ENCODE data around the gene GPRC5A. TPM values are rescaled to one million over a fixed set of nuclear protein-coding genes. Genes with fewer than 3 reads are reported as not detected.

Gene GPRC5A
- polyA plus RNA-seq, 1 experiment: 118 TPM

DNA sequence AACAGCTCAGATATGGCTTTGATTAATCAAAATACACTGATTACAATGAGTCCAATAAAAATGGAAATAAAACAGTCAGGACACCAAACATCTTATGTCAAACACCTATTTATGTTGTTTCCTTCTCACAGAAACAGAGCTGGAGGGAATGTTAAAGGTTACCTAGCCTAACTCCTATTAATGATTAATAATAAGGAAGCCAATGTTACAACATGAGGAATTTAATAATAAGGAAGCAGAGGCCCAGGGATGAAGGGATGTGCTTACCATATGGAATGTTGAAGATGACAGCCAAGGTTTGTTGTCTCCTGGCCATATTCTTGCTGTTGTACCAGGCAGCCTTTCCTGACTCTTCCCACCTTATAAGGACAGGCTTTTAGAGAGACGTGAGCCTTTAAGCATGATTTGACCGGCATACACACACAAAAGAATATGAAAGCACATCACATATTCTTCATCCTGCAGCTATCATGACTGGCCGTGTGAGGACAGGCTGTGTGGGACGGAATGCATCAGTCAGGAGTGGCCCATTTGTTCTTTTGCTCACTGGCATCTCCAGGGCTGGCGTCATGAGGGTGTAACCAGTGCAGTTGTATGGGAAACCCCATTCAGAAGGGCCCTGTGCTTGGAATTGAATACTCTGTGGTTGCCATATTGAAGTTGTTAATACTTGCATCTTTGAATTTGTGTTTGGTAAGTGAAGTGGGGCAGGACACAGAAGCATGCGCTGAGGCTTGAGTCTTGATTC lies 63.7 kb downstream of the GPRC5A start:
- DNase-seq (ENCODE audit: low read depth, low spot score): no peak
- H3K27me3 ChIP-seq (ENCODE audit: control insufficient read depth, insufficient read depth, low read length): no peaks in the 10 kb centered on the region
- ChIA-PET POLR2A (no interaction called here), CTCF (interaction anchor here (1.1 to 1.2 kb wide), 2 partner anchors 167 to 301 kb away, joined by 3 read pairs; no protein-coding TSS in a partner anchor)
- H3K4me3 ChIP-seq (ENCODE audit: low read depth, low read length): no peak overlapping the region
- H3K27ac ChIP-seq (ENCODE audit: low read depth, low read length): no peak overlapping the region
- TF ChIP-seq, protein P1, sequence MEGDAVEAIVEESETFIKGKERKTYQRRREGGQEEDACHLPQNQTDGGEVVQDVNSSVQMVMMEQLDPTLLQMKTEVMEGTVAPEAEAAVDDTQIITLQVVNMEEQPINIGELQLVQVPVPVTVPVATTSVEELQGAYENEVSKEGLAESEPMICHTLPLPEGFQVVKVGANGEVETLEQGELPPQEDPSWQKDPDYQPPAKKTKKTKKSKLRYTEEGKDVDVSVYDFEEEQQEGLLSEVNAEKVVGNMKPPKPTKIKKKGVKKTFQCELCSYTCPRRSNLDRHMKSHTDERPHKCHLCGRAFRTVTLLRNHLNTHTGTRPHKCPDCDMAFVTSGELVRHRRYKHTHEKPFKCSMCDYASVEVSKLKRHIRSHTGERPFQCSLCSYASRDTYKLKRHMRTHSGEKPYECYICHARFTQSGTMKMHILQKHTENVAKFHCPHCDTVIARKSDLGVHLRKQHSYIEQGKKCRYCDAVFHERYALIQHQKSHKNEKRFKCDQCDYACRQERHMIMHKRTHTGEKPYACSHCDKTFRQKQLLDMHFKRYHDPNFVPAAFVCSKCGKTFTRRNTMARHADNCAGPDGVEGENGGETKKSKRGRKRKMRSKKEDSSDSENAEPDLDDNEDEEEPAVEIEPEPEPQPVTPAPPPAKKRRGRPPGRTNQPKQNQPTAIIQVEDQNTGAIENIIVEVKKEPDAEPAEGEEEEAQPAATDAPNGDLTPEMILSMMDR (IDR thresholded peaks at IDR 0.05; ENCODE audit: low read depth, low read length): no peak
- H3K9me3 ChIP-seq (ENCODE audit: control insufficient read depth, insufficient read depth, low read length): no peaks in the 10 kb centered on the region

DNA sequence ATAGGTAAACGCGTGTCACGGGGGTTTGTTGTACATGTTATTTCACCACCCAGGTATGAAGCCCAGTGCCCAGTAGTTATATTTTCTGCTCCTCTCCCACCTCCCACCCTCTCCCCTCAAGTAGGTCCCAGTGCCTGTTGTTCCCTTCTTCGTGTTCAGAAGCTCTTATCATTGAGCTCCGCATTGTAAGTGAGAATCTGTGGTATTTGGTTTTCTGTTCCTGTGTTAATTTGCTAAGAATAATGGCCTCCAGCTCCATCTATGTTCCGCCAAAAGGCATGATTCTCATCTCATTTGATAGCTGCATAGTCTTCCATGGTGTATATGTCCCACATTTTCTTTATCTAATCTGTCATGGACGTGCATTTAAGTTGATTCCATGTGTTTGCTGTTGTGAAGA lies 67.5 kb downstream of the GPRC5A start:
- POLR2A ChIA-PET: no interaction called here
- Histone ChIP-seq H3K27me3 (ENCODE audit: control insufficient read depth, insufficient read depth, low read length) (no peaks in the 10 kb centered on the region), H3K4me3 (ENCODE audit: low read depth, low read length) (no peak overlapping the region), H3K9me3 (ENCODE audit: control insufficient read depth, insufficient read depth, low read length) (no peaks in the 10 kb centered on the region), H3K27ac (ENCODE audit: low read depth, low read length) (no peak overlapping the region)
- TF ChIP-seq, protein P1 (IDR thresholded peaks at IDR 0.05; ENCODE audit: low read depth, low read length): no peak
- CTCF ChIA-PET: interaction anchor here (1.2 kb wide), 1 partner anchor 253 kb away, joined by 3 read pairs; no protein-coding TSS in a partner anchor
- DNase-seq (ENCODE audit: low read depth, low spot score): no peak

DNA sequence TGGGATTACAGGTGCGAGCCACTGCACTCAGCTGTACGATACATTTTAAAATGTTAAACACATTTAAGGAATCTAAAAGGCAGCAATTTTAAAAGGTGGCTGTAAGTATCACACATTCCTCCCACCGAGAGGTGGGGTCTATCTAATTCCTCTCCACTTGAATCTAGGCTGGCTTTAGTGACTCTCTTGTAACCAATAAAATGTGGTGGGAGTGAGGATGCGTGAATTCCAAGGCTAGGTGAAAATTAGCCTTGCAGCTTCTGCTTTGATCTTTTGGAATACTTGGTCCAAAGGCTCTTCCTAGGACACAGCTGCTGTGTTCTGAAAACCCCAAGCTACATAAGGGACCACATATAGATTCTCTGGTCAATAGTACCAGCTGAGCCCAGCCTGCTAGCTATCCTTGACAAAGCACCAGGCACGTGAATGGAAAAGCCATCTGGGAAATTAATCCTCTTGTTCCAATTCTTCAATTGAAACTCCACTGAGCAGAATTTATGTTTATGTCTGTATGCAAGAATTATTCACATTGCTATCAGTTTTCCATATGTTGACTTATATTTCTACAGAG lies 69.4 kb downstream of the GPRC5A start:
- no peak overlapping the region for H3K27ac ChIP-seq (ENCODE audit: low read depth, low read length)
- DNase-seq (ENCODE audit: low read depth, low spot score): no peak
- ChIA-PET CTCF (no interaction called here), POLR2A (no interaction called here)
- no peaks in the 10 kb centered on the region for H3K27me3 ChIP-seq (ENCODE audit: control insufficient read depth, insufficient read depth, low read length)
- no peak overlapping the region for H3K4me3 ChIP-seq (ENCODE audit: low read depth, low read length)
- TF ChIP-seq, protein P1 (IDR thresholded peaks at IDR 0.05; ENCODE audit: low read depth, low read length): no peak
- H3K9me3 ChIP-seq (ENCODE audit: control insufficient read depth, insufficient read depth, low read length): no peaks in the 10 kb centered on the region

DNA sequence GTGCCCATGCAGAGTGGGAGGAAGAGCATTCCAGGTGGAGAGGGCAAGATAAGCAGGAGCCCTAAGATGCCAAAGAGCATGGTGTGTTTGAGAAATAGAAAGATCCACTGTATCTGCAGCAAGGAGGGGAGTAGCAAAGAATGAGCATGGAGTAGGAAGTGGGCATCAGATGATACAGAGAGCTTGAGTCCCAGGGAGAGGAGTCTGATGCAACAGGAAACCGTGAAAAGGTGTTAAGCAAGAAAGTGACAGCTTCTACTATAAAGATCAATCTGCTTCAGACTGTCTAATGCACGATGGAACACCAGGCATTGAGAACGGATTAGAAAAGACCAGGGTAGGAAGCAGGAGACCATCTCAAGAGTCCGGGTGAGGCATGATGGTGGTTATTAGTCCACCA lies 72.9 kb downstream of the GPRC5A start:
- CTCF ChIA-PET: no interaction called here

DNA sequence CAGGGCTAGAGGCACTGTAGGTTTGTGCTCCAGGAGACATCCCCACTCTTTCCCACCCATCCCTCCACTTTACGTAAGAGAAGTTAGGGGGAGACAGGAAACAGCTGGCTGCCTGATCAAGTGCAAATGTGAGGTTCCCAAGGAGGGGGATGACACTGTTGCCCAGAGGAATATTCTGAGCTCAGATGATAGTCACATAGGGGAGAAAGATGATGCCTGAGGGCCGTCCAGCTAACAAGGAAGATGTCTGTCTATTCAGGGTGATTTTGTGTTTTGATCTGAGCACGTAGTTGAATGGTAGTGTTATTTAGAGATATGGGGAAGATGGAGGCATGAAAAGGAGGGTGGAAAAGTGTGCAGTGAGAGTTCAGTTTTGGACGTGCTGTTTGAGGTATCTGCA lies 74.5 kb downstream of the GPRC5A start:
- DNase-seq (ENCODE audit: low read depth, low spot score): no peak
- H3K4me3 ChIP-seq (ENCODE audit: low read depth, low read length): no peak overlapping the region
- CTCF ChIA-PET: interaction anchor here (1.1 kb wide), 1 partner anchor 10 kb away, joined by 7 read pairs; no protein-coding TSS in a partner anchor
- TF ChIP-seq, protein P1 (IDR thresholded peaks at IDR 0.05; ENCODE audit: low read depth, low read length): no peak
- no peak overlapping the region for H3K27ac ChIP-seq (ENCODE audit: low read depth, low read length)
- POLR2A ChIA-PET: no interaction called here
- no peaks in the 10 kb centered on the region for H3K9me3 ChIP-seq (ENCODE audit: control insufficient read depth, insufficient read depth, low read length)
- no peaks in the 10 kb centered on the region for H3K27me3 ChIP-seq (ENCODE audit: control insufficient read depth, insufficient read depth, low read length)

More for the DNA sequence above, 72.9 kb downstream of the GPRC5A start:
- no peak for DNase-seq (ENCODE audit: low read depth, low spot score)
- TF ChIP-seq, protein P1 (IDR thresholded peaks at IDR 0.05; ENCODE audit: low read depth, low read length): no peak
- Histone ChIP-seq H3K4me3 (ENCODE audit: low read depth, low read length) (no peak overlapping the region), H3K9me3 (ENCODE audit: control insufficient read depth, insufficient read depth, low read length) (no peaks in the 10 kb centered on the region), H3K27ac (ENCODE audit: low read depth, low read length) (no peak overlapping the region), H3K27me3 (ENCODE audit: control insufficient read depth, insufficient read depth, low read length) (no peaks in the 10 kb centered on the region)
- POLR2A ChIA-PET: no interaction called here
